Measurements from ENCODE around the gene ASB18.

GRCh38 chr2:236291476-236291875, 27.3 kb upstream of the ASB18 start:
- TF ChIP-seq CTCF (IDR thresholded peaks at IDR 0.05; ENCODE audit: control extremely low read depth in 1 of 3, insufficient read depth in 1 of 3, low read depth in 1 of 3, low read length in 3 of 3) (no peak), CHD2 (IDR thresholded peaks at IDR 0.05; ENCODE audit: low read length) (no peak), MAFK (IDR thresholded peaks at IDR 0.05; ENCODE audit: low read depth, low read length) (no peak), NRF1 (IDR thresholded peaks at IDR 0.05; ENCODE audit: low read depth, low read length) (no peak), RAD21 (IDR thresholded peaks at IDR 0.05 in 1 of 2, conservative IDR thresholded peaks at IDR 0.05 in 1 of 2; ENCODE audit: low read depth in 2 of 2, low read length in 2 of 2) (no peak), POLR2A (IDR thresholded peaks at IDR 0.05; ENCODE audit: control extremely low read depth in 1 of 2, low read depth in 2 of 2, low read length in 2 of 2) (no peak), RFX5 (IDR thresholded peaks at IDR 0.05; ENCODE audit: borderline replicate concordance, low read depth, low read length) (no peak), TAF1 (IDR thresholded peaks at IDR 0.05; ENCODE audit: low read depth, low read length) (no peak), BACH1 (IDR thresholded peaks at IDR 0.05; ENCODE audit: low read length) (no peak)

Data from H1 (cell line).